Stimulated activated CD4-positive, alpha-beta T cell treated with anti-CD3 and anti-CD28 coated beads, Interleukin-1b, Interleukin-23, amount 100 ng/mL, for 48 hours (primary cell): ENCODE data around the gene MAP2K6.

Experiments used
- DNase-seq: peaks from one replicate; pipeline ENCODE4 v3.0.0-alpha.2; 2020

The MAP2K6 gene

DNA sequence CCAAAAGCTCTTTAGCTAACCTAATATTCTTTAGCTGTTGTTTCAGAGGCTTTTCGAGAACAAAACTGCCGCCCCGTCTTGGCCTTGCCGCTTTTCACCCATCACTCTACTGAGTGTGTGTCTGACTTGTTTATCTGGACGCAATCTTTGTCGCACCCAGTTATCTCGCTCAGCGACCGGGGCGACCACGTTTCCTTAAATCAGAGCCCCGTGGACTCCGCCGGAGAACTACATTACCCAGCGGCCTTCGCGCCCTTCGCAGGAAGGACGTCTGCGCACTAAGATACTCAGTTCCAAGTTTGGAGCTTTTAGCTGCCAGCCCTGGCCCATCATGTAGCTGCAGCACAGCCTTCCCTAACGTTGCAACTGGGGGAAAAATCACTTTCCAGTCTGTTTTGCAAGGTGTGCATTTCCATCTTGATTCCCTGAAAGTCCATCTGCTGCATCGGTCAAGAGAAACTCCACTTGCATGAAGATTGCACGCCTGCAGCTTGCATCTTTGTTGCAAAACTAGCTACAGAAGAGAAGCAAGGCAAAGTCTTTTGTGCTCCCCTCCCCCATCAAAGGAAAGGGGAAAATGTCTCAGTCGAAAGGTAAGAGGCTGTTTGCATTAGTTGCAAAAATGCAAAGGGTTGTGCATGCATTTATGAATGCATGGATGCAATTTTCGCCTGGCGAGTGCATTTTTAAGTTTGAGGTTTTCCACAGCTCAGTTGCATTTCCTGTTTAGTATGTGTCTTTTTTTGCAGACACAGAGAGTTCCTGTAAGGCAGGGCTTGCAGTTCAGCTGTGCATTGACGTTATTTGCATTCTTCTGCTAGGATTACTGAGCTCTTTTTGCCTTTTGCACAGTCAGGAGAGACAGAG, at the start of gene MAP2K6:
MAP2K6 (plus strand) TSS at position 290 of the 867 bp plus-strand sequence; CDS start at position 578, 288 bp downstream.
- peak; percentile 81 for DNase-seq

DNA sequence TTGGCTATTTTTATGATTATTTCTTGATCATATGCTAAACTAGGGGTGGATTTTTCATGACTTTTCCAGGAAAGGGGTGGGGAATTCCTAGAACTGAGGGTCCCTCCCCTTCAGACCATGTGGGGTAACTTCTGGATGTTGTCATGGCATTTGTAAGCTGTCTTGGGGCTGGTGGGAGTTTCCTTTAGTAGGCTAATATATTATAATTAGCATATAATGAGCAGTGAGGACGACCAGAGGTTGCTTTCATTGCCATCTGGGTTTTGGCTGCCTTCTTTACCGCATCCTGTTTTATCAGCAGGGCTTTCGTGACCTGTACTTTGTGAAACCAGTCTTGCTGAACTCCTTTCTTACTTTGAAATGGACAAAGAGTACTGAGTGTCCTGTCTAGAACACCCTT, 47.2 kb upstream of the MAP2K6 start:
- DNase-seq, result no peak

- DNase-seq, result no peak
Observed at GRCh38 chr17:69373069-69373468, 41.4 kb upstream of the MAP2K6 start.

GRCh38 chr17:69375229-69375628, 39.3 kb upstream of the MAP2K6 start:
- DNase-seq, result no peak

DNA sequence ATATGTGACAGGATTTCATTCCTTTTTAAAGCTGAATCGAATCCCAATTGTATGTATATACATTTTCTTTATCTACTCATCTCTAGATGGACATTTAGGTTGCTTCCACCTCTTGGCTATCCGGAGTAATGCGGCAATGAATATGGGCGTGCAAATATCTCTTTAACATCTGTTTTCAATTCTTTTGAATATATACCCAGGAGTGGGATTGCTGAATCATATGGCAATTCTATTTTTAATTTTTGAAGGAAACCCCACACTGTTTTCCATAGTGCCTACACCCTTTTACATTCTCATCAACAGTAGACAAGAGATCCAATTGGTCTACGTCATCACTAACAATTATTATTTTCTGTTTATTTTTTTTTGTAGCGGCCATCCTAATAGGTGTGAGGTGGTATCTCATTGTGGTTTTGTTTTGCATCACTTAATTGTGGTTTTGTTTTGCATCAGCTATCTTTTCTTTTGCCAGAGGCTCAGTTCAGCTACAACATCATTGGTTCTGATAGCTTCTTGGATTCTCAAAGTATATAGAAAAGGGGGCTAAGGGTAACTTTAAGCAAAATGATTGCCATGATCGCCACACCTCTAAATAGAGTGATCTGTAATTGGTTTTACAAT, 25.6 kb upstream of the MAP2K6 start:
- DNase-seq, result no peak

DNA sequence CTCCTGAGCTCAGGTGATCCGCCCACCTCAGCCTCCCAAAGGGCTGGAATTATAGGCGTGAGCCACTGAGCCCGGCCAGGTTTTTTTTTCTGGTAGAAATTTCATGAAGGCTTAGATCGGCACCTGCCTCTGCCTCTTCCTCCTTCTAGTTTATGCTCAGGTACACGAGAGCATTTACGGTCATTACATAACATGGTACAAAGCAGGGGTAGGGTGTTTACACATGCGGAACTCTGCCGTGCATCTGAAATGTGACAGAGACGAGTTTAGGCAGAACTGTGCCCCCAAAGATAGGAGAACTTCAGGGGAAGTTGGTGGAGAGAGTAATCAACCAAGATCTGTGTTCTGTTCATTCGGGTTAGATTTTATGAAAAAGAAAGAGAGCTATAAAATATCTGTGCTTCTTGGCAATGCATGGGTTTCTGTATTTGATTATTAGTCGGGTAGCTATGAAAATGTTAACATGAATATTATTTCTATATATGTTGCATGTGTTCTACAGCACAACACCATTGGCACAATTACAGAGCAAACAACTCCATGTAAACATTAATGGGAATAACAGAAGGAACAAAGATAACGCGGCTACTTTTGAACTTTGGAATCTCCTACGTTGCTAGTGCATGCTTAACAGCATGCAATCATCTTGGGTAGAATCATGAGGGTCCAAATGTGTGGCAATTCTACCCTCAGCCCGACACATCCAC, 23.5 kb upstream of the MAP2K6 start:
- no peak for DNase-seq

DNA sequence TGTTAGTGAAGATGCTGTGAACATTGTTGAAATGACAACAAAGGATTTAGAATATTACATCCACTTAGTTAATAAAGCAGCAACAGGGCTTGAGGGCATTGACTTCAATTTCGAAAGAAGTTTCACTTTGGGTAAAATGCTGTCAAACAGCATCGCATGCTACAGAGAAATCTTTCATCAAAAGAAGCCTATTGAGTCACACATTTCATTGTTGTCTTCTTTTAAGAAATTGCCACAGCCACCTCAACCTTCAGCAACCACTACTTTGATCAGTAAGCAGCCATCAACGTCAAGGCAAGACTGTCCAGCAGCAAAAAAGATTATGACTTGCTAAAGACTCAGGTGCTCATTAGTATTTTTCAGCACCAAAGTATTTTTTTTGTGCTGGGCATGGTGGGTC, 13.2 kb upstream of the MAP2K6 start:
- no peak for DNase-seq

DNA sequence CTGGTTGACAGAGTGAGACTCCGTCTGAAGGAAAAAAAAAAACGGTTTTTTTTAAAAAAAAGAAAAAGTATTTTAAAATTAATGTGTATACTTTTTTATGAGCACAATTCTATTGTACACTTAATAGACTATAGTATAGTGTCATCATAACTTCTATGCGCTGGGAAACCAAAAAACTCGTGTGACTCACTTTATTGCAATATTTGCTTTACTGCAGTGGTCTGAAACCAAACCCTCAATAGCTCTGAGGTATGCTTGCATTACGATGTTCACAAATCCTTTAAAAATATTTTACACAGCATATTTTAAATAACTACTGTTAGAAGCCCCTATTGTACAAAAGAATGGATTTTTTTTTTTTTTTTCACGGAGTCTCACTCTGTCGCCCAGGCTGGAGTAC, 12.4 kb upstream of the MAP2K6 start:
- DNase-seq, result no peak

DNA sequence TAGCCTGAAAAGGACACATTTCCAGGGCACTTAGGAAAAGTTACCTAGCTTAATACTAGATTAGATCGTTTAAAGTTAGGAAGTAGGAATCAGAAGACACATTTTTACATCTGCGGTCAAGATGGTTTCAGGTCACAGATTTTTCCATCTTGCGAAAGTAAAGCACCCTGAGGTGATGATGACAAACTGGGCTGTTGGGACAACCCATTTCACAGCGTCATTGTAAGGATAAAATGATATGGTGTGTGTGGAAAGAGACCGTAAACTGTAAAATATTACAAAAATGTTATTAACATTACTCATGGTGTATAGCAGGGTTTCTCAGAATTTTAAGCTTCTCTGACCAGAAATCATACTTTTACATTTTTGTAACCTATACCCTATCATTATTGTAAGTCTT, 10.1 kb upstream of the MAP2K6 start:
- DNase-seq, result no peak

GRCh38 chr17:69405096-69405495, 9.4 kb upstream of the MAP2K6 start:
- DNase-seq, result no peak

GRCh38 chr17:69406941-69407340, 7.6 kb upstream of the MAP2K6 start:
- no peak for DNase-seq

GRCh38 chr17:69407759-69408158, 6.7 kb upstream of the MAP2K6 start:
- no peak for DNase-seq

GRCh38 chr17:69410671-69411070, 3.8 kb upstream of the MAP2K6 start:
- DNase-seq, result no peak

GRCh38 chr17:69411766-69412165, 2.7 kb upstream of the MAP2K6 start:
- DNase-seq, result no peak

GRCh38 chr17:69412251-69412671, 2.2 kb upstream of the MAP2K6 start:
- DNase-seq, result no peak

DNA sequence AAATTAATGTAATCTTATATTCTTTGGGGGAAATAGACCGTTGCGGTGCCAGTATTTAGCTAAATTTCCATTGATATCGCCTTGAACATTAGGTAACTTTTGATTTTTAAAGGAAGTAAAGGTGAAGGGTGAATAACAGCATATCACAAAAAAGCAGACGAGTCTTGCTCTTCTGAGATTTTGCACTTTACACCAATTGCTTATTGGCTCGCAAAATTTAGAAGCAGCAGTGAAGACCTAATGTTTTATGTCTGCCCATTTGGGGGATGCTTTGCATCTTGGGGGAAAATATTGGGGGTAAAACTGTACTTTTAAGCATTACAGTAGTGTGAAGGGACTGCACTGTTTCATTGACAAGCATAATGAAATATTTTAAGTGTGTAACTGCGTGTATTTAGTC, 934 bp downstream of the MAP2K6 start:
- DNase-seq, result no peak

- no peak for DNase-seq
Observed at GRCh38 chr17:69417545-69418483, 3.3 kb downstream of the MAP2K6 start.

DNA sequence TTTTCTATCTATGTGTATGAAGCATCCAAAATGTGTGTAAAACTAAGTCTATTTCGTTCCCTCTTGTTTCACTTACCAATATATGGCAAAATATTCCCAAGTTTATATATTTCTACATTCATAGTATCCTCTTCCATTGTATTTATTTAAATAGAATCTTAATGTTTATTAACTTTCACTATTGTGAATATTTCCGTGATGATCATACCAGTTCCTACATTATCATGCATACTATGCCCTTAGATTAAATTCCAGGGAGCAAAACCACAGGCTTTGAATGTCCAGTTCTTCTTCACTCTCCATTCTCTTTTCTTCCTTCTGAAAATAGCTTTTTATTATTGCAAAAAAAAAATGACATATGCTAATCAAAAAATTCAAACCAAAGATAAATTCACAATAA, 4.0 kb downstream of the MAP2K6 start:
- no peak for DNase-seq

GRCh38 chr17:69423450-69423849, 9.0 kb downstream of the MAP2K6 start:
- no peak for DNase-seq

DNA sequence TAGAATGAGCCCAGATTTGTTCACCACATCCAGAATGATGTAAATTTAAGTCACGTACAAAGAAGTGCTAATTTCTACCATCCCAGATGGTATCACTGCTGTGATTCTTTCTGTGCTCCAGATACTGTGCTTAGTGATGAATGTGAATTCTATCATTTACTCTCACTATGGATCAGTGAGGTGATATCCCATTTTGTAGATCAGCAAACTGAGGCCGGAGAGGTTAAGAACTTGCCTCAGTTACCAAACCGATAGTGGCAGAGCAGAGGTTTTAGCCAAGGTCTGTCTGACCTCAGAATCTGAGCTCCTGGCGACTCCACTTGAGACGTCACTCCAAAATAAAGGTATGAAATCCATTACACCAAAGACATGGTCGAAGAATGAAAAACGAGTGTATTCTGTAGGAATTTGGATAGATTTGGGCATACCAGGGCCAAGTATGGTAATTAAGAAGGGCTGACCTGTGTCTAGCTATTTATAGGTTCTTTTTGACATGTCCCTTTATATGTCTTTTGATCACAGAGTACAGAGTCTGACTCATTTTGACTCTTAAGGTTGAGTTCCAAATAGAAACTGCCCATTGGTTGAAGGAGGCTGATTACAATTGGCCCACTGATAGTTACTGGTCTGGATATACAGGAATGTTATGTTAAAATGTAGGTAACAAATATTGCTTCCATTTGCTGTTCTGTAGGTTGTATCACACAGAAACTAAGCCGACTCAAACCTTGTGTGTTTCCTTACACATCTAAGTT, 10.0 kb downstream of the MAP2K6 start:
- no peak for DNase-seq

- no peak for DNase-seq
Observed at GRCh38 chr17:69425978-69426377, 11.5 kb downstream of the MAP2K6 start.
